Gastroesophageal sphincter (tissue), 3 donors: ENCODE data around the gene PEX6.

Experiments
- POLR2A ChIP-seq, 2 donors: fragments of 450-650 bp; IDR thresholded peaks; one replicate each; pipeline ENCODE4 v1.6.1; 2017; ENCODE audit warnings: antibody characterized with exemption in 2 of 2, mild to moderate bottlenecking in 2 of 2, moderate library complexity in 1 of 2
- TF ChIP-seq, protein P1 (sequence below), 4 experiments: fragments of 200-600 bp in 2 of 4; fragments of 450-650 bp in 2 of 4; sonication (generic) in 1 of 4; IDR thresholded peaks; one replicate each; pipeline ENCODE4 v1.5.1; 2017 to 2019; ENCODE audit warnings: antibody characterized with exemption in 4 of 4, mild to moderate bottlenecking in 2 of 4, moderate library complexity in 2 of 4

GRCh38 chr6:43016943-43017334, 38.0 kb upstream of the PEX6 start:
- TF ChIP-seq, protein P1, sequence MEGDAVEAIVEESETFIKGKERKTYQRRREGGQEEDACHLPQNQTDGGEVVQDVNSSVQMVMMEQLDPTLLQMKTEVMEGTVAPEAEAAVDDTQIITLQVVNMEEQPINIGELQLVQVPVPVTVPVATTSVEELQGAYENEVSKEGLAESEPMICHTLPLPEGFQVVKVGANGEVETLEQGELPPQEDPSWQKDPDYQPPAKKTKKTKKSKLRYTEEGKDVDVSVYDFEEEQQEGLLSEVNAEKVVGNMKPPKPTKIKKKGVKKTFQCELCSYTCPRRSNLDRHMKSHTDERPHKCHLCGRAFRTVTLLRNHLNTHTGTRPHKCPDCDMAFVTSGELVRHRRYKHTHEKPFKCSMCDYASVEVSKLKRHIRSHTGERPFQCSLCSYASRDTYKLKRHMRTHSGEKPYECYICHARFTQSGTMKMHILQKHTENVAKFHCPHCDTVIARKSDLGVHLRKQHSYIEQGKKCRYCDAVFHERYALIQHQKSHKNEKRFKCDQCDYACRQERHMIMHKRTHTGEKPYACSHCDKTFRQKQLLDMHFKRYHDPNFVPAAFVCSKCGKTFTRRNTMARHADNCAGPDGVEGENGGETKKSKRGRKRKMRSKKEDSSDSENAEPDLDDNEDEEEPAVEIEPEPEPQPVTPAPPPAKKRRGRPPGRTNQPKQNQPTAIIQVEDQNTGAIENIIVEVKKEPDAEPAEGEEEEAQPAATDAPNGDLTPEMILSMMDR (IDR thresholded peaks at IDR 0.05) = no peak
- no peak for TF ChIP-seq POLR2A (IDR thresholded peaks at IDR 0.05)
